SK-N-SH treated with all-trans-retinoic acid at 6 μM for 48 hours (cell line): Measurements from ENCODE around the gene NOXA1.

Experiments used
- BACH2 ChIP-seq: fragments of 250-450 bp; sonication (Bioruptor Pico); IDR thresholded peaks from 2 replicates; pipeline ENCODE4 v1.9.0; 2021; ENCODE audit warnings: mild to moderate bottlenecking, borderline replicate concordance
- ESRRG ChIP-seq: fragments of 250-450 bp; sonication (Bioruptor Pico); IDR thresholded peaks from 2 replicates; pipeline ENCODE4 v1.6.1; 2021; ENCODE audit warnings: mild to moderate bottlenecking
- PATZ1 ChIP-seq: fragments of 250-450 bp; sonication (Bioruptor Pico); IDR thresholded peaks from 2 replicates; pipeline ENCODE4 v1.8.0; 2020; ENCODE audit warnings: mild to moderate bottlenecking, moderate library complexity, borderline replicate concordance
- TCF4 ChIP-seq: fragments of 250-450 bp; sonication (Bioruptor Pico); IDR thresholded peaks from 2 replicates; pipeline ENCODE4 v1.8.0; 2021; ENCODE audit warnings: mild to moderate bottlenecking, moderate library complexity, borderline replicate concordance
- TOX ChIP-seq: fragments of 250-450 bp; sonication (Bioruptor Pico); IDR thresholded peaks from 2 replicates; pipeline ENCODE4 v1.8.0; 2021; ENCODE audit warnings: mild to moderate bottlenecking, moderate library complexity, borderline replicate concordance
- ZC3H10 ChIP-seq: fragments of 250-450 bp; sonication (Bioruptor Pico); IDR thresholded peaks from 2 replicates; pipeline ENCODE4 v1.5.1; 2021; ENCODE audit warnings: mild to moderate bottlenecking, moderate library complexity
- ZFP30 ChIP-seq: fragments of 450-650 bp; formaldehyde crosslinking; IDR thresholded peaks from 2 replicates; pipeline ENCODE4 v1.5.0; 2022; ENCODE audit warnings: mild to moderate bottlenecking, moderate library complexity

GRCh38 chr9:137426018-137426681 is 3.0 kb downstream of the NOXA1 start:
- TF ChIP-seq TCF4 = no peak
- TF ChIP-seq ESRRG (CRISPR knock-in tag) = no peak
- no peak for TF ChIP-seq ZC3H10 (CRISPR knock-in tag)
- TF ChIP-seq PATZ1 (CRISPR knock-in tag) = no peak
- no peak for TF ChIP-seq ZFP30
- TF ChIP-seq TOX (CRISPR knock-in tag) = no peak
- no peak for TF ChIP-seq BACH2 (CRISPR knock-in tag)
